ENCODE results near the gene PLCZ1. TPM values are rescaled to one million over a fixed set of nuclear protein-coding genes. Genes with fewer than 3 reads are reported as not detected.

Gene PLCZ1
- total and polyA plus RNA-seq, 10 of the 15 experiments (the other 5 are each of a cell fraction or from before 2014, with no cell fraction given) = not detected

DNA sequence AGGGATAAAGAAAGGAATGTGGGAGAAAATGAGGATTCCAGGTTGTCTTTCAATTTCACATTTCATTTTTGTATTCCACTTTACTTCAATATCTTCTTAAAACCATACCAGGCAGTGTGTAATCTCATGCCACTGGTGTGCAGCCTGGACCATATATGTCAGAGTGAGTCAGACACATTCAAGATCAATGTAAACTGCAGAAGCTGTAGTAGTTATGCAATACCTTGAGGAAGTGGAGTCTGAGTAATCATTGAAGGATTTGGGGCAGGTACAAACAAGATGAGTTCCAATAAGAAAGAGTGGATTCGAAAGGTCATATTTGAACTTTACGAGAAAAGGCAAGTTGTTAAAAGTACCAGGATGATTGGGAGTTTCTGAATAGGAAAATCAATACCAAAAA lies 14.1 kb downstream of the PLCZ1 start (continued):
- no peak for TF ChIP-seq CREM (IDR thresholded peaks at IDR 0.05; ENCODE audit: low read depth)

DNA sequence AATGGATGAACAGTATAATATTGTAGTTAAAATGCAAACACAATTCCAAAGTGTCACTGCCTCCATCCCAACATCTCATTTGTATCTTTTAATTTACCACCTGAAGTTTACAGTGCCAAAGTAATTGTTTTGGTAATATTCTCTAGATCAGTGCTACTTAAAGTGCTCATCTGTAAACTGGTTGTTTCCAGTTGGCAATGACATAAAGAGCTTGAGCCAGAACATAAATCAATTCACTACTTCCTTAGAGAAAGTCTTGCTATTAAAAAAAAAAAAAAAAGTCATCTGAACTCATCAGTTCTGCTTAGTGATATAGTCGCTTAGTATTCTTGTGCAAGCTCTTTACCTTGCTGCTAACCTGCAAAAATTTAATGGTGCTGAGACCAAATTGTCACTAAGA lies 16.4 kb downstream of the PLCZ1 start:
- H3K79me2 ChIP-seq (ENCODE audit: control insufficient read depth, insufficient read depth, low read length) = no peaks in the 10 kb centered on the region
- no peaks in the 10 kb centered on the region for H3K9me3 ChIP-seq (replicated peaks; ENCODE audit: control insufficient read depth, insufficient read depth, low read length)
- H3K4me2 ChIP-seq (ENCODE audit: control insufficient read depth, insufficient read depth) = no peak overlapping the region
- FAIRE-seq (no peak), DNase-seq (ENCODE audit: low read depth, low spot score) (no peak), ATAC-seq (no peak)
- no peaks in the 10 kb centered on the region for H3K27me3 ChIP-seq (replicated peaks in 1 of 2; ENCODE audit: control insufficient read depth in 2 of 2, insufficient read depth in 2 of 2, low read length in 1 of 2)
- no peak for TF ChIP-seq RELA (IDR thresholded peaks at IDR 0.05; ENCODE audit: borderline replicate concordance, partially characterized antibody)
- TF ChIP-seq, protein P1, sequence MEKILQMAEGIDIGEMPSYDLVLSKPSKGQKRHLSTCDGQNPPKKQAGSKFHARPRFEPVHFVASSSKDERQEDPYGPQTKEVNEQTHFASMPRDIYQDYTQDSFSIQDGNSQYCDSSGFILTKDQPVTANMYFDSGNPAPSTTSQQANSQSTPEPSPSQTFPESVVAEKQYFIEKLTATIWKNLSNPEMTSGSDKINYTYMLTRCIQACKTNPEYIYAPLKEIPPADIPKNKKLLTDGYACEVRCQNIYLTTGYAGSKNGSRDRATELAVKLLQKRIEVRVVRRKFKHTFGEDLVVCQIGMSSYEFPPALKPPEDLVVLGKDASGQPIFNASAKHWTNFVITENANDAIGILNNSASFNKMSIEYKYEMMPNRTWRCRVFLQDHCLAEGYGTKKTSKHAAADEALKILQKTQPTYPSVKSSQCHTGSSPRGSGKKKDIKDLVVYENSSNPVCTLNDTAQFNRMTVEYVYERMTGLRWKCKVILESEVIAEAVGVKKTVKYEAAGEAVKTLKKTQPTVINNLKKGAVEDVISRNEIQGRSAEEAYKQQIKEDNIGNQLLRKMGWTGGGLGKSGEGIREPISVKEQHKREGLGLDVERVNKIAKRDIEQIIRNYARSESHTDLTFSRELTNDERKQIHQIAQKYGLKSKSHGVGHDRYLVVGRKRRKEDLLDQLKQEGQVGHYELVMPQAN (conservative IDR thresholded peaks at IDR 0.05) = no peak
- TF ChIP-seq NRF1 (conservative IDR thresholded peaks at IDR 0.05; ENCODE audit: low read depth, low read length) = no peak
- no peak for TF ChIP-seq RAD51 (IDR thresholded peaks at IDR 0.05)
- no peak for TF ChIP-seq RBBP5 (conservative IDR thresholded peaks at IDR 0.05)
- TF ChIP-seq, protein P2, sequence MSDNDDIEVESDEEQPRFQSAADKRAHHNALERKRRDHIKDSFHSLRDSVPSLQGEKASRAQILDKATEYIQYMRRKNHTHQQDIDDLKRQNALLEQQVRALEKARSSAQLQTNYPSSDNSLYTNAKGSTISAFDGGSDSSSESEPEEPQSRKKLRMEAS (IDR thresholded peaks at IDR 0.05; ENCODE audit: low read depth, low read length) = no peak
- TF ChIP-seq SUZ12 (IDR thresholded peaks at IDR 0.05; ENCODE audit: unreplicated experiment) = no peak
- no peak for TF ChIP-seq CHD2 (IDR thresholded peaks at IDR 0.05; ENCODE audit: borderline replicate concordance, low read depth, low read length)
- TF ChIP-seq ZNF384 (IDR thresholded peaks at IDR 0.05; ENCODE audit: borderline replicate concordance, low read depth, low read length) = no peak
- H3K27ac ChIP-seq (ENCODE audit: control insufficient read depth, insufficient read depth) = no peak overlapping the region
- H3K4me3 ChIP-seq = no peak overlapping the region
- no peak overlapping the region for H2AFZ ChIP-seq (ENCODE audit: control insufficient read depth, low read depth, low read length)
- intact Hi-C loops (cut with micrococcal nuclease; ENCODE audit: unreplicated experiment) = no loop called here
- ChIA-PET CTCF (no interaction called here), SMC1A (ENCODE audit: uncharacterized antibody, unreplicated experiment) (no interaction called here), POLR2A (no interaction called here), RAD21 (ENCODE audit: unreplicated experiment) (no interaction called here)
- in situ Hi-C loops (cut with MboI) = no loop called here
- 83% methylated on average over 1 of the region's 1 CpG for WGBS (ENCODE audit: insufficient coverage, insufficient replicate concordance, low lambda C conversion rate, missing lambda C conversion rate)
- H3K4me1 ChIP-seq (ENCODE audit: control insufficient read depth, insufficient read depth, low read length) = no peaks in the 10 kb centered on the region
- no peaks in the 10 kb centered on the region for H4K20me1 ChIP-seq (ENCODE audit: control insufficient read depth, insufficient read depth)
- no peak overlapping the region for H3K9ac ChIP-seq (ENCODE audit: control insufficient read depth, insufficient read depth, low read length)
- no peaks in the 10 kb centered on the region for H3K36me3 ChIP-seq (ENCODE audit: control insufficient read depth in 2 of 2, insufficient read depth in 2 of 2, low read length in 1 of 2)
- BruUV-seq (replicated peaks) = no TSS peak
